ENCODE data around the gene UBL5. TPM values are rescaled to one million over a fixed set of nuclear protein-coding genes. Genes with fewer than 3 reads are reported as not detected.

The UBL5 gene
- polyA plus RNA-seq, 4 donors = 282 to 1,357 (median 757) TPM

DNA sequence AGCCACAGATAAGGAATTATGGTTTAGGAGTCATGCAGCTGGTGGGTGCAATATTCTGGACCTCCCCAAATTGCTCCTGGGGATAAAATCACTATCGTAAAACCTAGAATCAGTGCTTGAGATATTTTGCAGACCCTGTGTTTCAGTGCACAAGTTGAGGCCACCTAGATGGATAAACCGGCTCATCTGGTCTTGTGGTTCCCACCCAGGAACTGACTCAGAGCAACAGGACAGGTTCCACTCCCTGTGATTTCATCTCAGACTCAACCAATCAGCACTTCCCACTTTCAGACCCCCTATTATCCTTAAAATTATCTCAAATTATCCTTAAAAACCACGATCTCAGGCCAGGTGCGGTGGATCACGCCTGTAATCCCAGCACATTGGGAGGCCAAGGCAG is 29.8 kb upstream of the UBL5 start:
- Histone ChIP-seq H3K27me3 (ENCODE audit: control insufficient read depth in 3 of 3, insufficient read depth in 3 of 3, low read length in 3 of 3) (no peaks in the 10 kb centered on the region), H3K36me3 (ENCODE audit: control insufficient read depth in 3 of 3, insufficient read depth in 2 of 3, low read depth in 1 of 3, low read length in 3 of 3) (no peaks in the 10 kb centered on the region), H3K4me3 (ENCODE audit: low read depth in 1 of 3, low read length in 3 of 3) (no peak overlapping the region), H3K9me3 (ENCODE audit: control insufficient read depth in 2 of 2, insufficient read depth in 1 of 2, low read depth in 1 of 2, low read length in 1 of 2) (no peaks in the 10 kb centered on the region), H3K27ac (ENCODE audit: low read depth in 1 of 3, low read length in 2 of 3) (no peak overlapping the region), H3K4me1 (ENCODE audit: control insufficient read depth in 3 of 3, insufficient read depth in 2 of 3, low read depth in 1 of 3, low read length in 2 of 3) (no peaks in the 10 kb centered on the region)
- WGBS, 3 donors = 85 to 91% (median 85%) methylated on average over 5 of the region's 5 CpGs
- no peak for FAIRE-seq
- no peak for DNase-seq

DNA sequence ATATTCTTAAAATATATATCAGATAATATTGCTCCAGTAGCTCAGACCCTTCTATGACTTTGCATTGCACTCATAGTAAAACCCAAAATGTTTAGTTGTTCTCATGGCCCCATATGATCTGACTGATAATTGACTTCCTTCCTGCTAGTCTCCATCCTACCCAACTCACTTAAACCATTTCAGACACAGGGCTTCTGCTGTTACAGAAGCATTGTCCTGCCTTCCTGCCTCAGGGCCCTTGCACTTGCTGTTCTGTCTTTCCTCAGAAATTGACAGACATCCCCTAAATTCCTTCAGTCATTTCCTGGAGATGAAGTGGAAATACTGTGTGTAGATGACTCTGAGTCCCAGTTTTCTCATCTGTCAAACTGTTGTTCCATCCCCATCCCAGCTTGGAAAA is 28.6 kb upstream of the UBL5 start:
- no peaks in the 10 kb centered on the region for H3K9me3 ChIP-seq (ENCODE audit: control insufficient read depth in 2 of 2, insufficient read depth in 1 of 2, low read depth in 1 of 2, low read length in 1 of 2)
- H3K27me3 ChIP-seq (ENCODE audit: control insufficient read depth in 3 of 3, insufficient read depth in 3 of 3, low read length in 3 of 3) = no peaks in the 10 kb centered on the region
- H3K4me1 ChIP-seq (ENCODE audit: control insufficient read depth in 3 of 3, insufficient read depth in 2 of 3, low read depth in 1 of 3, low read length in 2 of 3) = no peaks in the 10 kb centered on the region
- FAIRE-seq (no peak), DNase-seq (no peak)
- H3K4me3 ChIP-seq (ENCODE audit: low read depth in 1 of 3, low read length in 3 of 3) = no peak overlapping the region
- no peaks in the 10 kb centered on the region for H3K36me3 ChIP-seq (ENCODE audit: control insufficient read depth in 3 of 3, insufficient read depth in 2 of 3, low read depth in 1 of 3, low read length in 3 of 3)
- no peak overlapping the region for H3K27ac ChIP-seq (ENCODE audit: low read depth in 1 of 3, low read length in 2 of 3)

DNA sequence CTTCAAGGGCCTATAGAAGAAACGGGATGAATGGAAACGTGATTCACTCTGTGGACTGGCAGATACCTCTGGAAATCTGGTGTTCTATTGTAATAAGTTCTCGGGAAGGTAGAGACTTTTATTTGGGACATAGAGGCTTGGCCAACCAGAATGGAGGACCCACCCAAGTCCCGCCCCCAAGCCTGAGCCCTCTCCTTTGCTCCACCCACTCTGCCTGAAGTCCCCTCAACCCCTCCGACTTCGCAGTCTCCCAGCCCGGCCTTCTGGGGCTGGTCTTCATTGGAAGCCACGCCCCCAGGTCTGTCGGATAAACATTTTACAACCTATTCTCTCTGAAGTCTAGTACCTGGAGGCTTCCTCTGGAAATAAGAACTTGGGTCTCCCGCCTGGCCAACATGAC is 25.7 kb upstream of the UBL5 start:
- Histone ChIP-seq H3K9me3 (ENCODE audit: control insufficient read depth in 2 of 2, insufficient read depth in 1 of 2, low read depth in 1 of 2, low read length in 1 of 2) (no peaks in the 10 kb centered on the region), H3K27me3 (ENCODE audit: control insufficient read depth in 3 of 3, insufficient read depth in 3 of 3, low read length in 3 of 3) (no peaks in the 10 kb centered on the region), H3K4me3 (ENCODE audit: low read depth in 1 of 3, low read length in 3 of 3) (no peak overlapping the region), H3K4me1 (ENCODE audit: control insufficient read depth in 3 of 3, insufficient read depth in 2 of 3, low read depth in 1 of 3, low read length in 2 of 3) (no peaks in the 10 kb centered on the region), H3K36me3 (ENCODE audit: control insufficient read depth in 3 of 3, insufficient read depth in 2 of 3, low read depth in 1 of 3, low read length in 3 of 3) (peaks cover 0 to 14% (median 2%) of the 10 kb centered on the region in 3 donors), H3K27ac (ENCODE audit: low read depth in 1 of 3, low read length in 2 of 3) (no peak overlapping the region)
- FAIRE-seq (no peak), DNase-seq (no peak)
- WGBS, 3 donors = 92 to 95% (median 93%) methylated on average over 10 of the region's 10 CpGs

DNA sequence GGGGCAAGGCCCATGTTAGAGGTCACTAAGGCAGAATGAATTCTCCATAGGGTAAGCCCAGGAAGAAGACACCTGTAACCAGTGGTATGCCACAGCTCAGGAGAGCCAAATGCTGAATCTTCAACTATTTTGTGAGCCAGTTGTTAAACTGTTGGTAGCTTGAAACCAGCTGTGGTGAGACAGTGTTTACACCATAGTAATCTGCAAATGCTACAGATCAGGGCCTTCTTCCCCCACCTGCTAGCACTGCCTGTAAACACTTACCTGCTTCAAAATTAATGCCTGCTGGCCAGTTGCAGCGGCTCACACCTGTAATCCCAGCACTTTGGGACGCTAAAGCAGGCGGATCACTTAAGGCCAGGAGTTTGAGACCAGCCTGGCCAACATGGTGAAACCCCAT is 20.9 kb upstream of the UBL5 start:
- no peaks in the 10 kb centered on the region for H3K27me3 ChIP-seq (ENCODE audit: control insufficient read depth in 3 of 3, insufficient read depth in 3 of 3, low read length in 3 of 3)
- 93 to 95% (median 94%) methylated on average over 3 of the region's 3 CpGs for WGBS, 3 donors
- H3K9me3 ChIP-seq (ENCODE audit: control insufficient read depth in 2 of 2, insufficient read depth in 1 of 2, low read depth in 1 of 2, low read length in 1 of 2) = no peaks in the 10 kb centered on the region
- peaks cover 10 to 50% (median 19%) of the 10 kb centered on the region in 3 donors for H3K36me3 ChIP-seq (ENCODE audit: control insufficient read depth in 3 of 3, insufficient read depth in 2 of 3, low read depth in 1 of 3, low read length in 3 of 3)
- DNase-seq = no peak
- H3K4me3 ChIP-seq (ENCODE audit: low read depth in 1 of 3, low read length in 3 of 3) = no peak overlapping the region
- no peak for FAIRE-seq
- H3K27ac ChIP-seq (ENCODE audit: low read depth in 1 of 3, low read length in 2 of 3) = no peak overlapping the region
- H3K4me1 ChIP-seq (ENCODE audit: control insufficient read depth in 3 of 3, insufficient read depth in 2 of 3, low read depth in 1 of 3, low read length in 2 of 3) = no peaks in the 10 kb centered on the region

DNA sequence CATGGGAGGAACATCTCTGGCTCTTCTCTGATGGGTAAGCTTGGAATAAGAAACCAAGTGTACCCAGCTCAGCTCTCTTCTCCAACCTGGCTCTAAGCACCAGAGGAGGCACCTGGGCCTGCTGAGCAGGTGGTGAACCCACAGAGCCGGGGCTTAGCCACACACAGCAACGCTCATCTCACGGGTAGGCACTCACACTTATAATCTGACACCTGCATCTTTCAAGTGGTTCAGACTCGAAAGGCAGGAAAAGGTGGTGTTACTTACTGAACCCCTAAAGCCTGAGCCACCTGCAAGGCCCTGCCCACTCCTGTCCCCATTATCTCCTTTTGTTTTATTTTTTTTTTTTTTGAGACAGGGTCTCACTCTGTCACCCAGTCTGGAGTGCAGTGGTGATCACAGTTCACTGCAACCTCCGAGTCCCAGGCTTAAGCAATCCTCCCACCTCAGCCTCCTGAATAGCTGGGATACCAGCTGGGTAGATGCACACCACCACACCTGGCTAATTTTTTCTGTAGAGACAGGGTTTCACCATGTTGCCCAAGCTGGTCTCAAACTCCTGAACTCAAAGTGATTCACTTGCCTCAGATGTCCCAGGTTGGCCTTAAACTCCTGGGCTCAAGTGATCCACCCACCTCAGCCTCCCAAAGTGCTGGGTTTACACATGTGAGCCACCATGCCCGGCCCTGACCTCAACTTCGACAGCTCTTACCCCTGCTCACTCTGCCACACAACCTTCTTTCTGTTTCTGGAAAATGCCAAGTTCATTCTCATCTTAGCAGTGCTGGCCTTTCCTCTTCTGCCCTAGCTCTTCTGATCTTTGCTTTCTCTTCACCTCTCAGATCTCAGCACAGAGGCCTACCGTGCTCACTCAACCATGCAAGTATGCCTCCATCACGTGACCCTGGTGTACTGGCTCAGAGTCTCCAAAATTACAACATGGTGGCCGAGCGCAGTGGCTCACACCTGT is 18.6 kb upstream of the UBL5 start:
- no peak for FAIRE-seq
- no peaks in the 10 kb centered on the region for H3K9me3 ChIP-seq (ENCODE audit: control insufficient read depth in 2 of 2, insufficient read depth in 1 of 2, low read depth in 1 of 2, low read length in 1 of 2)
- no peak overlapping the region for H3K4me3 ChIP-seq (ENCODE audit: low read depth in 1 of 3, low read length in 3 of 3)
- DNase-seq = no peak
- WGBS, 3 donors = 80 to 94% (median 81%) methylated on average over 11 of the region's 11 CpGs
- no peaks in the 10 kb centered on the region for H3K27me3 ChIP-seq (ENCODE audit: control insufficient read depth in 3 of 3, insufficient read depth in 3 of 3, low read length in 3 of 3)
- H3K4me1 ChIP-seq (ENCODE audit: control insufficient read depth in 3 of 3, insufficient read depth in 2 of 3, low read depth in 1 of 3, low read length in 2 of 3) = no peaks in the 10 kb centered on the region
- peaks cover 10 to 59% (median 19%) of the 10 kb centered on the region in 3 donors for H3K36me3 ChIP-seq (ENCODE audit: control insufficient read depth in 3 of 3, insufficient read depth in 2 of 3, low read depth in 1 of 3, low read length in 3 of 3)
- H3K27ac ChIP-seq (ENCODE audit: low read depth in 1 of 3, low read length in 2 of 3) = peak overlapping the region in 1 of 3 donors; percentile 25

DNA sequence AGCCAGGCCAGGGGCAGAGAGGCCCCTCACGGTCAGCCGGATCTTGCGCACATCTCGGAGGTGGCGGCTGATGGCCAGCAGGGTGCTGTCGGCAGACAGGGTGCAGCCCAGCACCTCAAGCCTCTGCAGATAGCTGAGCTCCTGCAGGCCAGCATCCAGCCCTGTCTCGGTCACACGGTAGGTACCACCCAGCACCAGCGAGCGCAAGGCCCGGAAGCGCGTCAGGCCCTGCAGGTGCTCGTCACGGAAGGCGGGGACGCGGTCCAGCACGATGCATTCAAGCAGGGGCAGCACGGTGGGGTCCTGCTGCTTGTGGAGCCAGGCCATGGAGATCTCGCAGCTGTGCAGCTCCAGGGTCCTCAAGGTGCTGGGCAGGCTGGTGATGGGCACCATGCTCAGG is 16.6 kb upstream of the UBL5 start:
- WGBS, 3 donors = 97 to 100% (median 98%) methylated on average over 21 of the region's 21 CpGs
- Histone ChIP-seq H3K27ac (ENCODE audit: low read depth in 1 of 3, low read length in 2 of 3) (no peak overlapping the region), H3K27me3 (ENCODE audit: control insufficient read depth in 3 of 3, insufficient read depth in 3 of 3, low read length in 3 of 3) (no peaks in the 10 kb centered on the region), H3K9me3 (ENCODE audit: control insufficient read depth in 2 of 2, insufficient read depth in 1 of 2, low read depth in 1 of 2, low read length in 1 of 2) (peaks cover 0 to 3% of the 10 kb centered on the region in 2 donors), H3K4me3 (ENCODE audit: low read depth in 1 of 3, low read length in 3 of 3) (no peak overlapping the region), H3K36me3 (ENCODE audit: control insufficient read depth in 3 of 3, insufficient read depth in 2 of 3, low read depth in 1 of 3, low read length in 3 of 3) (peaks cover 10 to 55% (median 17%) of the 10 kb centered on the region in 3 donors), H3K4me1 (ENCODE audit: control insufficient read depth in 3 of 3, insufficient read depth in 2 of 3, low read depth in 1 of 3, low read length in 2 of 3) (no peaks in the 10 kb centered on the region)
- FAIRE-seq (no peak), DNase-seq (no peak)

DNA sequence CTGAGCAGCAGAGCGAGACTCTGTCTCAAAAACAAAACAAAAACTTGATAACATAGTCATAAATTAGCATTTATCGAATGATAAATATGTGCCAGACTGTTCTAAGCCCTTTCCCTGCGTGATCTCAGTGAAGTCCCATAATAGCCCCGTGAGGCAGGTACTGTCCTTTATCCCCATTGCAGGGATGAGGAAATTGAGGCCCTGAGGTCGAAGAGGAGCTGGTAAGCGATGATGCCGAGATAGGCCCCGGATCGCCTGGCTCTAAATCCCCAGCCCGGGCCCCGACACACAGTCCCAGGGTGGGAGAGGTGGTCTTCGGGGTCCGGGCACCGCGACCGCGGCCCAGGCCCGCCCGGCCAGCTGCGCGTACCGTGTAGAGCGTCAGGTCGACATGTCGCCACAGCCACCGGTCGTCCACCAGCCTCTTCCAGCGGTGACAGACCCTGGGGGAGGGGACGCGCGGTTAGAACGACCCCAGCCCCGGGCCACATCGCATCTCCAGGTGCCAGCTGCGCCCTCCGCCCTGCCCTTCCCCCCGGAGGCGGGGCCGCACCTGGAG is 9.5 kb upstream of the UBL5 start:
- Histone ChIP-seq H3K9me3 (ENCODE audit: control insufficient read depth in 2 of 2, insufficient read depth in 1 of 2, low read depth in 1 of 2, low read length in 1 of 2) (peaks cover 0 to 3% of the 10 kb centered on the region in 2 donors), H3K4me3 (ENCODE audit: low read depth in 1 of 3, low read length in 3 of 3) (peak overlapping the region; percentile 86 to 93 (median 89)), H3K36me3 (ENCODE audit: control insufficient read depth in 3 of 3, insufficient read depth in 2 of 3, low read depth in 1 of 3, low read length in 3 of 3) (peaks cover 0 to 8% (median 0%) of the 10 kb centered on the region in 3 donors), H3K4me1 (ENCODE audit: control insufficient read depth in 3 of 3, insufficient read depth in 2 of 3, low read depth in 1 of 3, low read length in 2 of 3) (peaks cover 0 to 5% (median 0%) of the 10 kb centered on the region in 3 donors), H3K27ac (ENCODE audit: low read depth in 1 of 3, low read length in 2 of 3) (peak overlapping the region; percentile 95 to 99 (median 97)), H3K27me3 (ENCODE audit: control insufficient read depth in 3 of 3, insufficient read depth in 3 of 3, low read length in 3 of 3) (no peaks in the 10 kb centered on the region)
- FAIRE-seq (no peak), DNase-seq (peak in 1 of 2 donors; percentile 21)
- WGBS, 3 donors = 2 to 3% (median 2%) methylated on average over 32 to 39 of the region's 39 CpGs

DNA sequence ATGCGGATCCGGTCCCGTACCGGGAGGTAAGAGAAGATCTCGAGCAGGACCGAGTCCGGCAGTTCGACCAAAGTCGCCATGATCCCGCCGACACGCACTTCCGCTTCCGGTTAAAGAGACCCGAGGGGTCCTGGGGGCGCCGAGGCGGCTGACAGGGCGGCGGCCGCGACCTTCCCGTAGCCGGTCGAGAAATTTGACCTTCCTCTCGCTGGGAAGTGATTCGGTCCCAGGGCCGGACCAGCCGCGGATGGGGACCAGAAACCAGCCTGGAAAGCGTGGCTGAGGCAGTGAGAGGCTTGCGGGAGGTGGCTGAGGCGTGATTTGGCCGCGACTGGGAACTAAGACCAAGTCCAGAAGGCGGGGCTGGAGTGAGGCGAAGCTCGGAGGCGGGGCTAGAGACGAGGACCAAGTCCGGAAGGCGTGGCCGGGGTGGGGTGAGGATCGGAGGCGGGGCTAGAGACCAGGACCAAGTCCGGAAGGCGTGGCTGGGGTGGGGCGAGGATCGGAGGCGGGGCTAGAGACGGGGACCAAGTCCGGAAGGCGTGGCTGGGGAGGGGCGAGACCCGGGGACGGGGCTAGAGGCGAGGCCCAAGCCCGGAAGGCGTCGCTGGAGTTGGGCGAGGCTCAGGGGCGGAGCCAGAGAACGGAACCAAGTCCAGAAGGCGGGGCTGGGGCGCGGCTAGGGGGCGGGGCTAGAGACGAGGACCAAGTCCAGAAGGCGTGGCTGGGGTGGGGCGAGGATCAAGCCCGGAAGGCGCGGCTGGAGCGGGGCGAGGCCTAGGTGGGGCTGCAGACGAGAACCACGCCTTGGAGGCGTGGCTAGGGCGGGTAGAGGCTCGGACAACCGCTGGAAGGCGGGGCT is 8.8 kb upstream of the UBL5 start, which contains the start of gene FBXL12:
TSS of gene FBXL12 (minus strand) at position 346 of the 862 bp plus-strand sequence. CDS start at position 80, 266 bp downstream.
- Histone ChIP-seq H3K27me3 (ENCODE audit: control insufficient read depth in 3 of 3, insufficient read depth in 3 of 3, low read length in 3 of 3) (no peaks in the 10 kb centered on the region), H3K27ac (ENCODE audit: low read depth in 1 of 3, low read length in 2 of 3) (peak within 1 kb of the TSS; percentile 95 to 99 (median 97)), H3K4me3 (ENCODE audit: low read depth in 1 of 3, low read length in 3 of 3) (peak within 1 kb of the TSS; percentile 86 to 93 (median 89)), H3K36me3 (ENCODE audit: control insufficient read depth in 3 of 3, insufficient read depth in 2 of 3, low read depth in 1 of 3, low read length in 3 of 3) (peaks cover 0 to 5% (median 0%) of the 10 kb centered on the region in 3 donors), H3K4me1 (ENCODE audit: control insufficient read depth in 3 of 3, insufficient read depth in 2 of 3, low read depth in 1 of 3, low read length in 2 of 3) (peaks cover 0 to 5% (median 0%) of the 10 kb centered on the region in 3 donors), H3K9me3 (ENCODE audit: control insufficient read depth in 2 of 2, insufficient read depth in 1 of 2, low read depth in 1 of 2, low read length in 1 of 2) (peaks cover 0 to 3% of the 10 kb centered on the region in 2 donors)
- FAIRE-seq = peak; percentile 30
- peak; percentile 100 for DNase-seq
- 0 to 1% (median 1%) methylated on average over 71 to 82 of the region's 82 CpGs for WGBS, 3 donors
